Esophagus (tissue), 2 donors: ENCODE results near the gene ZC3H7A. TPM values are rescaled to one million over a fixed set of nuclear protein-coding genes. Genes with fewer than 3 reads are reported as not detected.

Experiments
- H3K27ac ChIP-seq, 2 donors: one replicate each; pipeline ENCODE4 v1.5.1; 2013; ENCODE audit warnings: low read depth in 2 of 2, mild to moderate bottlenecking in 2 of 2, inconsistent platforms in 1 of 2, low read length in 1 of 2, moderate library complexity in 1 of 2
- H3K27me3 ChIP-seq, 2 donors: one replicate each; pipeline ENCODE4 v1.6.1; 2013; ENCODE audit warnings: low read length in 2 of 2, control low read depth in 1 of 2, mild to moderate bottlenecking in 1 of 2; ENCODE audit not compliant: insufficient read depth in 2 of 2, control insufficient read depth in 1 of 2
- H3K36me3 ChIP-seq, 2 donors: one replicate each; pipeline ENCODE4 v1.6.1; 2013; ENCODE audit warnings: low read length in 1 of 2; ENCODE audit not compliant: control insufficient read depth in 2 of 2, insufficient read depth in 2 of 2
- H3K4me1 ChIP-seq, 2 donors: one replicate each; pipeline ENCODE4 v1.6.1; 2013; ENCODE audit warnings: low read length in 1 of 2; ENCODE audit not compliant: control insufficient read depth in 2 of 2, insufficient read depth in 2 of 2
- H3K4me3 ChIP-seq, 2 donors: one replicate each; pipeline ENCODE4 v1.5.1; 2013; ENCODE audit warnings: low read length in 2 of 2, mild to moderate bottlenecking in 2 of 2, low read depth in 1 of 2, moderate library complexity in 1 of 2
- H3K9me3 ChIP-seq, 2 donors: one replicate each; pipeline ENCODE4 v1.6.1; 2013; ENCODE audit warnings: mild to moderate bottlenecking in 2 of 2, low read depth in 1 of 2, low read length in 1 of 2, moderate library complexity in 1 of 2; ENCODE audit not compliant: control insufficient read depth in 2 of 2, insufficient read depth in 1 of 2
- WGBS, 2 donors: extraction: QIAGEN DNeasy Blood & Tissue Kit; methylation state at CpG; one replicate each; pipeline ENCODE4 v1.1.7; 2013; 5-methylcytosine and 5-hydroxymethylcytosine counted together
- polyA plus RNA-seq, 2 donors: library from polyadenylated mRNA; stranded (reverse); fragments of 200-250 nt; gene quantifications; one replicate each; pipeline ENCODE4 v1.2.3, GENCODE V29; 2013
- donor health status: healthy with polysubstance abuse.
- donor health status: Bipolar disorder and iron deficiency.

ZC3H7A gene
- polyA plus RNA-seq, 2 donors, result 11.0 to 14.0 TPM

GRCh38 chr16:11756248-11756647 is 40.8 kb downstream of the ZC3H7A start:
- Histone ChIP-seq H3K4me1 (no peaks in the 10 kb centered on the region), H3K9me3 (no peaks in the 10 kb centered on the region), H3K4me3 (no peak overlapping the region), H3K36me3 (peaks cover 19 to 20% of the 10 kb centered on the region in 2 donors), H3K27me3 (no peaks in the 10 kb centered on the region), H3K27ac (no peak overlapping the region)
- 88 to 95% methylated on average over 3 of the region's 3 CpGs for WGBS, 2 donors

- H3K27me3 ChIP-seq, result no peaks in the 10 kb centered on the region
- H3K4me3 ChIP-seq, result no peak overlapping the region
- peaks cover 20% of the 10 kb centered on the region in 2 donors for H3K36me3 ChIP-seq
- H3K9me3 ChIP-seq, result no peaks in the 10 kb centered on the region
- WGBS, 2 donors, result 90% methylated on average over 13 of the region's 13 CpGs
- no peaks in the 10 kb centered on the region for H3K4me1 ChIP-seq
- H3K27ac ChIP-seq, result no peak overlapping the region
Measured at GRCh38 chr16:11755022-11755760, 41.9 kb downstream of the ZC3H7A start.

GRCh38 chr16:11752856-11753255 is 44.2 kb downstream of the ZC3H7A start:
- 78 to 90% methylated on average over 3 of the region's 3 CpGs for WGBS, 2 donors
- H3K4me1 ChIP-seq, result no peaks in the 10 kb centered on the region
- no peak overlapping the region for H3K27ac ChIP-seq
- H3K27me3 ChIP-seq, result no peaks in the 10 kb centered on the region
- no peak overlapping the region for H3K4me3 ChIP-seq
- peaks cover 20 to 23% of the 10 kb centered on the region in 2 donors for H3K36me3 ChIP-seq
- no peaks in the 10 kb centered on the region for H3K9me3 ChIP-seq

- Histone ChIP-seq H3K27me3 (no peaks in the 10 kb centered on the region), H3K27ac (no peak overlapping the region), H3K9me3 (no peaks in the 10 kb centered on the region), H3K4me3 (no peak overlapping the region), H3K4me1 (no peaks in the 10 kb centered on the region), H3K36me3 (peaks cover 11 to 16% of the 10 kb centered on the region in 2 donors)
- 77 to 87% methylated on average over 7 of the region's 7 CpGs for WGBS, 2 donors
Measured at GRCh38 chr16:11750056-11750455, 47.0 kb downstream of the ZC3H7A start.

GRCh38 chr16:11748404-11749254 is 48.4 kb downstream of the ZC3H7A start:
- 76 to 92% methylated on average over 13 of the region's 13 CpGs for WGBS, 2 donors
- Histone ChIP-seq H3K27me3 (no peaks in the 10 kb centered on the region), H3K27ac (peak overlapping the region in 1 of 2 donors; percentile 22), H3K9me3 (no peaks in the 10 kb centered on the region), H3K36me3 (peaks cover 11 to 16% of the 10 kb centered on the region in 2 donors), H3K4me1 (no peaks in the 10 kb centered on the region), H3K4me3 (no peak overlapping the region)

- Histone ChIP-seq H3K27ac (no peak overlapping the region), H3K4me1 (no peaks in the 10 kb centered on the region), H3K27me3 (no peaks in the 10 kb centered on the region), H3K4me3 (no peak overlapping the region), H3K36me3 (peaks cover 6 to 14% of the 10 kb centered on the region in 2 donors), H3K9me3 (no peaks in the 10 kb centered on the region)
- WGBS, 2 donors, result 66 to 80% methylated on average over 7 of the region's 7 CpGs
Measured at GRCh38 chr16:11747949-11748403, 49.1 kb downstream of the ZC3H7A start.

- Histone ChIP-seq H3K9me3 (no peaks in the 10 kb centered on the region), H3K36me3 (peaks cover 0 to 4% of the 10 kb centered on the region in 2 donors), H3K4me1 (no peaks in the 10 kb centered on the region), H3K4me3 (no peak overlapping the region), H3K27me3 (no peaks in the 10 kb centered on the region), H3K27ac (no peak overlapping the region)
- 85 to 87% methylated on average over 5 of the region's 5 CpGs for WGBS, 2 donors
Measured at GRCh38 chr16:11744075-11744470, 53.0 kb downstream of the ZC3H7A start.

GRCh38 chr16:11743308-11744074 is 53.6 kb downstream of the ZC3H7A start:
- Histone ChIP-seq H3K27me3 (no peaks in the 10 kb centered on the region), H3K36me3 (peaks cover 0 to 2% of the 10 kb centered on the region in 2 donors), H3K27ac (peak overlapping the region; percentile 64 to 98), H3K9me3 (no peaks in the 10 kb centered on the region), H3K4me3 (peak overlapping the region; percentile 27 to 56), H3K4me1 (no peaks in the 10 kb centered on the region)
- 40 to 45% methylated on average over 20 to 21 of the region's 21 CpGs for WGBS, 2 donors
